GM19452 (cell line): ENCODE measurements around the gene DCUN1D3.
"Not testable (repeated sequence)": the region's sequence is repeated elsewhere in the genome, so short reads cannot be mapped to it uniquely, and the experiment has no call there.

ENCODE experiments used
- ATAC-seq: cut with Tn5 transposase; IDR thresholded peaks from one replicate; pipeline ENCODE4 v1.9.1; 2021; ENCODE audit not compliant: unreplicated experiment

The DCUN1D3 gene

GRCh38 chr16:20833086-20833485, 67.1 kb downstream of the DCUN1D3 start:
- ATAC-seq: no peak

- ATAC-seq: no peak
These were observed 69.8 kb downstream of the DCUN1D3 start for GRCh38 chr16:20830372-20830771.

GRCh38 chr16:20829536-20829935, 70.6 kb downstream of the DCUN1D3 start:
- no peak for ATAC-seq

GRCh38 chr16:20826039-20826566, 74.1 kb downstream of the DCUN1D3 start:
- no peak for ATAC-seq

- no peak for ATAC-seq
These were observed 77.4 kb downstream of the DCUN1D3 start for GRCh38 chr16:20822521-20823325.

GRCh38 chr16:20821682-20822081, 78.5 kb downstream of the DCUN1D3 start:
- no peak for ATAC-seq

- ATAC-seq: no peak
These were observed 81.1 kb downstream of the DCUN1D3 start for GRCh38 chr16:20818929-20819585.

- no peak for ATAC-seq
These were observed 85.4 kb downstream of the DCUN1D3 start for GRCh38 chr16:20814784-20815183.

GRCh38 chr16:20812510-20812909, 87.6 kb downstream of the DCUN1D3 start:
- no peak for ATAC-seq

GRCh38 chr16:20811889-20812439, 88.2 kb downstream of the DCUN1D3 start:
- ATAC-seq: no peak

GRCh38 chr16:20807862-20808261, 92.3 kb downstream of the DCUN1D3 start:
- ATAC-seq: no peak

GRCh38 chr16:20806168-20807050, 93.7 kb downstream of the DCUN1D3 start, which contains the start of the genes ERI2 and REXO5:
ERI2 (minus strand) TSS chr16:20806472; CDS start chr16:20806430, 42 bp downstream.
REXO5 (plus strand) TSS chr16:20806527; CDS start chr16:20806954, 427 bp downstream.
- ATAC-seq: peak; percentile 73

- not testable (repeated sequence) for ATAC-seq
These were observed 94.4 kb downstream of the DCUN1D3 start for GRCh38 chr16:20805684-20806167.
